Measurements from ENCODE around the gene MYRFL. TPM values are rescaled to one million over a fixed set of nuclear protein-coding genes. Genes with fewer than 3 reads are reported as not detected.
"Not testable (repeated sequence)": the region's sequence is repeated elsewhere in the genome, so short reads cannot be mapped to it uniquely, and the experiment has no call there.

The MYRFL gene
- not detected in 2 replicates for total RNA-seq (2014; rRNA removed; shearing (Covaris generic); ENCODE audit: low replicate concordance)

DNA sequence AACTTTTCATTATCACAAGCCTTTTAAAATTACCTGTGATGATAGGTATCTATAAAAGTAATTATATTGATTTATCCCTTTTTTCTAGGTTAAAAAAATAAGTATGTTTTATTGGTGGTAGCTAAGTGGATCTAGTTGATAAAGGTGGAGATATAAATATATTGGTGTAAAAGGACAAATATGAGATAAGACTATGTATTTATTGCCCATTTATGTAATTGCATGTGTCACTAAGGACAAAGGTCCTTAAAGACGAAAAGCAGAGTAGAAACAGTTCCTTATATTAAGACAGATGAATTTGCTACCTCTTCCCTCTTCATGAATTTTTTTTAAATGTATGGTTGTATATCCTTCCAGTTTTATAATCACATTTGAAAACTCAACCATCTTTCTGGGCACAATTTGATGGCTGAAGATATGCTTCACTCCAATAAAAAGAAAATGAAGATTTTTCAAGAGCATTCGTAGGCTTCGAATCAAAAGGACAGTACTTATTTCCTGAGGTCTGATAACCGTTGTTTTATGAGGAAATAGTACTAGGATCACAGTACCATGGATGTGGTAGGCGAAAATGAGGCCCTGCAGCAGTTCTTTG lies at the start of gene MYRFL:
Gene MYRFL, plus strand, starts transcription at position 262 of the 595 bp plus-strand sequence. Its CDS starts 291 bp downstream, at position 553.
- Histone ChIP-seq H3K36me3 (no peaks in the 10 kb centered on the region), H3K4me3 (no peak within 1 kb of the TSS), H3K9me3 (no peaks in the 10 kb centered on the region), H3K27me3 (0 out of 2 replicates have a peak, but pooled peaks cover 2% of the 10 kb centered on the region)
- no peak for DNase-seq

DNA sequence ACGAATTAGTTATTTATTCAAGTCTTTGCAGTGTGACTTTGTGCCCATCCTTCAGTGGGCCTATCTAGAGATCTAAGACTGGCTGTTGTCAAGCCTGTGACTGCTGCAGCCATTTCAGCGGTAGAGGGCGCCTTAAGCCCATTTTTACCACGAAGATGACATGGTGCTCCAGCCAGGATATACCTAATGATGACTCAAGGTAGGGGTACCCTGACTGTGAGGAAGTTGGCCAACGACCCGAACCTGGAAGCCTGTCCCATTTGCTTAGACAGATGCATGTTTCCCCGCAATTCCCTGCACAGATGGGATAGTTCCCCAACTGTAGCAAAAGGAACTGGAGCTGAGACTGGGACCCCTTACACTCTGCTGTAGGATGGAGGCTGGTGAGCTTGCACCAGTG lies 45.1 kb upstream of the MYRFL start:
- peak; percentile 20 for DNase-seq
- H3K27me3 ChIP-seq, result no peaks in the 10 kb centered on the region
- no peaks in the 10 kb centered on the region for H3K9me3 ChIP-seq
- no peak overlapping the region for H3K4me3 ChIP-seq
- no peaks in the 10 kb centered on the region for H3K36me3 ChIP-seq

DNA sequence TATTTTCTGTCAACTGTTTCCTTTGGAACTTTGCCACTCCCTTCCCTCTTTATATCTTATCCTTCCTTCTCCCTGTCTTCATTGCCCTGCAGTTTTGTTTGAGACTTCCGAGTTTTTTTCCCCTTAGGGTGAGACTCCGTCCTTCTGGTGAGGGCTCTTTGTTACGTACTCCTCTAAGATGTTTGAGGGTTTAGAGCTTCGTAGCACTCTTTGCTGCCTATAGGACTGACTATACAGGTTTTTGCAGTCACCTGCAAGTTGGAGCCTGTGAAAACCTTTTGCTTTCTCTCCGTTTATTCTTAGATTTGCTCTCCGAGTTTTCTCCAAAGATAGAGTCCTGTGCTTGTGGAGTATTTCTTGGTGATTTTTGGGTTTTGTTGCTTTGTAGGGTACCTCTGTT lies 41.7 kb upstream of the MYRFL start:
- Histone ChIP-seq H3K36me3 (no peaks in the 10 kb centered on the region), H3K4me3 (no peak overlapping the region), H3K9me3 (no peaks in the 10 kb centered on the region), H3K27me3 (no peaks in the 10 kb centered on the region)
- DNase-seq, result no peak

DNA sequence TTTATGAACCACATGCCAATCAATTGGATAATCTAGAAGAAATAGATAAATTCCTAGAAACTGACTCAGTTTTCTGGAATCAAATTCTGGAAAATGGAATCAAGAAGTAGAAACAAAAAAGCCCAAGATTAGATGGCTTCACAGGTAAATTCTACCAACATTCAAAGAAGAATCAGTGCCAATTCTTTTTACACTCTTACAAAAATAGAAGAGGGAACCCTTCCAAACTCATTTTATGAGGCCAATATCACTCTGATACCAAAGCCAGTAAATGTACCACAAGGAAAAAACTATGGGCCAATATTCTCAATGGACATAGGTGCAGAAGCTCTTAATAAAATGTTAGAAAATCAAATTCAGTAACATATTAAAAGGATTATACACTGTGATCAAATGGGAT lies 35.7 kb upstream of the MYRFL start:
- DNase-seq, result no peak
- H3K4me3 ChIP-seq, result no peak overlapping the region
- no peaks in the 10 kb centered on the region for H3K27me3 ChIP-seq
- peaks cover 13% of the 10 kb centered on the region; the same call in 1 of the 2 replicates for H3K9me3 ChIP-seq
- H3K36me3 ChIP-seq, result no peaks in the 10 kb centered on the region

DNA sequence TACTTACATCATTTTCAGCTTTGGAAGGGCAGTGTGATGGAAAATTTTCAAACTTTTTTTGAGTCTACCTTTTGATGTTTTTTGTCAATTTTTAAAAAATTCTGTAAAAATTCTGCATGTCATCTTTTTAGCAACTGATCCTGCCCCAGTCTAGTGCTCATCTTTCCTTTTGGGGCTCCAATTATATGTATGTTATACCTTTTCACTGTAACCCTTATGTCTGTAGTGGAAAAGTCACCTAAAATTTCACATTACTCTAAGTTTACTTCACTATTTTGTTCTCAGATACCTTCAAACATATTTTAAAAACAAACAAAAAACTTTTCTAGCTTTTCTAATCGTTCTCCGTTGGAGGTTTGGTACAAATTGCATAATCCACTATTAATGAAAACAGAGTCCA lies 32.5 kb upstream of the MYRFL start:
- Histone ChIP-seq H3K27me3 (no peaks in the 10 kb centered on the region), H3K4me3 (no peak overlapping the region), H3K36me3 (no peaks in the 10 kb centered on the region), H3K9me3 (peaks cover 13% of the 10 kb centered on the region; the same call in 1 of the 2 replicates)
- no peak for DNase-seq

DNA sequence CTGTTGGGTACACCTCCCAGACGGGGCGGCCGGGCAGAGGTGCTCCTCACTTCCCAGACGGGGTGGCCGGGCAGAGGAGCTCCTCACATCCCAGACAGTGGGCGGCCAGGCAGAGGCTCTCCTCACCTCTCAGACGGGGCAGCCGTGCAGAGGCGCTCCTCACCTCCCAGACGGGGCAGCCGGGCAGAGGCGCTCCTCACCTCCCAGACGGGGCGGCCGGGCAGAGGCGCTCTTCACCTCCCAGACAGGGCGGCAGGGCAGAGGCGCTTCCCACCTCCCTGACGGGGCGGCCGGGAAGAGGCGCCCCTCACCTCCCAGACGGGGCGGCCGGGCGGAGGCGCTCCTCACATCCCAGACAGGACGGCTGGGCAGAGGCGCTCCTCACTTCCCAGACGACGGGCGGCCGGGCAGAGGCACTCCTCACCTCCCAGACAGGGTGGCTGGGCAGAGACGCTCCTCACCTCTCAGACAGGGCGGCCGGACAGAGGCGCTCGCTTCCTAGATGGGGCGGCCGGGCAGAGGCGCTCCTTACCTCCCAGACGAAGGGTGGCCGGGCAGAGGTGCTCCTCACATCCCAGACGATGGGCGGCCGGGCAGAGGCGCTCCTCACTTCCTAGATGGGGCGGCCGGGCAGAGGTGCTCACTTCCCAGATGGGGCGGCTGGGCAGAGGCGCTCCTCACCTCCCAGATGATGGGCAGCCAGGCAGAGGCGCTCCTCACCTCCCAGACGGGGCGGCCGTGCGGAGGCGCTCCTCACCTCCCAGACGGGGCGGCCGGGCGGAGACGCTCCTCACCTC lies 17.7 kb upstream of the MYRFL start:
- H3K36me3 ChIP-seq, H3K27me3 ChIP-seq, H3K4me3 ChIP-seq, H3K9me3 ChIP-seq, DNase-seq: not testable (repeated sequence)

DNA sequence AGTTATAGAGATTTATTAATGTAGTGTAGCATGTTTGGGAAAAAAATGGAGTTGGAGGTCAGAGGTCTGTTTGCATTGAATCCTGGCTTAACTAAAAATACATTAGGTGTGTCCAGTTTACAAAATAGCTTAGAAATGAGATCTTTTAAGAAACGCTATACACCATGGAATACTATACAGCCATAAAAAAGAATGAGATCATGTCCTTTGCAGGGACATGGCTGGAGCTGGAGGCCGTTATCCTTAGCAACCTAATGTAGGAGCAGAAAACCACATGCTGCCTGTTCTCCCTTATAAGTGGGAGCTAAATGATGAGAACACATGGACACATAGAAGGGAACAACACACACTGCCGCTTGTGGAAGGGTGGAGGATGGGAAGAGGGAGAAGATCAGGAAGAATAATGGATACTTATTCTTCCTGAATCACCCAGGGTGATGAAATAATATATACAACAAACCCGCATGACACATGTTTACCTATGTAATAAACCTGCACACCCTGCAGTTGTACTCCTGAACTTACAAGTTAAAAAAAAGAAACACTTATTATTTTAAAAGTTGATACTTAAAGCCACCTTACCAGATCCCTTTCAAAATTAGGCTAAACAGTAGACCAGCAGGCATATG lies 14.0 kb upstream of the MYRFL start:
- Histone ChIP-seq H3K9me3 (0 out of 2 replicates have a peak, but pooled peaks cover 2% of the 10 kb centered on the region), H3K36me3 (no peaks in the 10 kb centered on the region), H3K27me3 (no peaks in the 10 kb centered on the region), H3K4me3 (no peak overlapping the region)
- no peak for DNase-seq

DNA sequence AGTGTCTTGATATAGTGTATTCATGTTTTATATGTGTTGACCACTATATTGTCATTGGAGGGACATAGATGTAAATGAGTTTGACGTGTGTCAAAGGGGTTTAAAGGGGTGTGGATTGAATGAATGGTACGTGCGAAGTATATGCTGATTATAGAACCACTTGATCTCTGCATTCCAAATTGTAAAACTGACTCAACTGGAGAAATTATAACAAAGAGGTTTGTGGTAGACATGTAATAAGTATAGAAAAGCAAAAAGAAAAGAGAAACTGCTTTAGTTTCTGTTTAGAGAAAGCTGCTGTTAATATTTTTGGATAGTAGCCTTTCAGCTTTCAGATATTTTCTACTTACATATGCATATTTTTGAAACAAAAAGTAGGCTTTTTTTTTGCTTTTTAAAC lies 8.9 kb upstream of the MYRFL start:
- H3K36me3 ChIP-seq, result no peaks in the 10 kb centered on the region
- H3K9me3 ChIP-seq, result no peaks in the 10 kb centered on the region
- DNase-seq, result no peak
- no peak overlapping the region for H3K4me3 ChIP-seq
- H3K27me3 ChIP-seq, result no peaks in the 10 kb centered on the region

DNA sequence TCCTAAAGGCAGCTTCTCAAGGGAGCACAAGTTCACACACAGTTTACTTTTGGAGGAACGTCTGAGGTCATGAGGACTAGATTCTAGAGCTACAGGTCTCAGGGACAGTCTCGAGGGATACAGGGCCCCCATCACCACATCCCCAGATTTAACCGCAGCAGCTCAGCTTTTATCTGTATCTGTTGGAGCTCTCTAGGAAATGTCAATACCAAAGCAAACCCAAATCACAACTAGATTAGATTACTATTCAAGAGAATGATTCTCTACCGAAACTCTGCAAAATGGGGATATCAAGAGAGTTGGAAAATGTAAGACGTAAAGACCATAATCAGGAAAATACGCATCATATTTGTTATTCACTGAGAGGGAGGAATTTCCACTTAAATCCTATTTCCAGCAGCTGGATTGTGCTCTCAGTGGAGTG lies 4.0 kb upstream of the MYRFL start:
- Histone ChIP-seq H3K27me3 (no peaks in the 10 kb centered on the region), H3K9me3 (no peaks in the 10 kb centered on the region), H3K4me3 (no peak overlapping the region), H3K36me3 (no peaks in the 10 kb centered on the region)
- no peak for DNase-seq

DNA sequence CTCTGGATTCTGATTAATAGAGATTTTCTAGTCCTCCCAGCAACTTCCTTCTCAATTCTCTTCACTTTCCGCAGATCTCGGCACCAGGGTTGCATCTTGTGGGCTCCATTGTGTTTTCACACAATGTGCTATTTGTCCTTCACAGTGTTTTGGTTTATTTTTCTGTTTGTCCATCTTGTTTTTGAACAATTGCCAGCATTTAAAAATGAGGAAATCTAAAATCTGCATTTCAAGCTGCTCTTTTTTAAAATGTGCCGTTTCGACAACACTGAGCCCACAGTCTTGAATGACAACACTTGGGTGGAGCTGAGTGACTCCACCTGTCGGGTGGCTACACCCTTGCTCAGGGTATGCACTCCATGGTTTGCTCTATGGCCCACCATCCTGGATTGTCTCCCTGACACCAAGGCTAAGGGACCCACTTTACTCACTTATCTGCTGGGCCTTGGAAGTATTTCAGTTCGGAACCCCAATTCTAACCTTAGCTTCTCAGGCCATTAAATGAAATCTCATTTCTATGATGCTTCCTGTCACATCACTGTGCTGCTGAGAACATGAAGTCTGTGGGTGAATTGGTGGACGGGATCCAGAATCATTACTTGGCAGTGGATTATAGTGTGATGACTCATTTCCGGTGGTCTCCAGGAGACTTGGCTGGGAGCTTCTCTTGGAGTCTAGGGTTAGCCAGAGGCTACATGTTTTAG lies 3.4 kb upstream of the MYRFL start:
- DNase-seq, result peak; percentile 54
- Histone ChIP-seq H3K36me3 (no peaks in the 10 kb centered on the region), H3K9me3 (no peaks in the 10 kb centered on the region), H3K4me3 (no peak overlapping the region), H3K27me3 (no peaks in the 10 kb centered on the region)

DNA sequence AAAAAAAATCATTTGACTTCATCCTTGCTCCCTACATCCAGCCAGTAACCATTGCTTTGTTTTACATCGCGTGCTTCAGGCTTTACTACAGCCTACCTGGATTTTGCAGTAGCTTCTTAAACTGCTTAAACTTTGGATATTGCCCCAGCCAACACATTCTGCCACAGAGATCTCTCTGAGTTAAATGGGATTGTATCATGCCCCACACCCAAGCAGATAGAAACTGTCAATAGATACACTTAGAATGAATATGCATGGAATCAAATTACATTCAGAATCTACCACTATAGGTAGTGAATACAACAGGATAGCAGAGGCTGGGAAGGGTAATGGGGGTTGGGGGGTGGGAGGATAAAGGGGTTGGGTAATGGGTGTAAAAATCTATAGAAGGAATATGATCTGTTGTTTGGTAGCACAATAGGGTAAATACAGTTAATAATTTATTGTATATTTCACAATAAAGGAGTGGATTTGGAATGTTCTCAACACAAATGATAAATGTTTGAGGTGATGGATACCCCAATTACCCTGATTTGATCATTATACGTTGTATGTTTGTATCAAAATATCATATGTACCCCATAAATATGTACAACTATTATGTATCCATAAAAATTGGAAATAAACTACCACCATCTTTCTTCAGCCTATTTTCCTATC lies 2.7 kb upstream of the MYRFL start:
- DNase-seq, result no peak
- Histone ChIP-seq H3K9me3 (no peaks in the 10 kb centered on the region), H3K4me3 (no peak overlapping the region), H3K27me3 (no peaks in the 10 kb centered on the region), H3K36me3 (no peaks in the 10 kb centered on the region)

DNA sequence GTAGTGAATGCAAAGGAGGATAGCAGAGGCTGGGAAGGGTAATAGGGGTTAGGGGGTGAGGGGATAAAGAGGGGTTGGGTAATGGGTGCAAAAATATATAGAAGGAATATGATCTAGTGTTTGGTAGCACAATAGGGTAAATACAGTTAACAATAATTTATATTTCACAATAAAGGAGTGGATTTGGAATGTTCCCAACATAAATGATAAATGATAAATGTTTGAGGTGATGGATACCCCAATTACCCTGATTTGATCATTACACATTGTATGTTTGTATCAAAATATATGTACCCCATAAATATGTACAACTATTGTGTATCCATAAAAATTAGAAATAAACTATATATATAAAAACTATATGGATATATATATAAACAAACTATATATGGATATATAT lies 999 bp upstream of the MYRFL start:
- Histone ChIP-seq H3K9me3 (no peaks in the 10 kb centered on the region), H3K27me3 (0 out of 2 replicates have a peak, but pooled peaks cover under 1% of the 10 kb centered on the region), H3K4me3 (no peak overlapping the region), H3K36me3 (no peaks in the 10 kb centered on the region)
- no peak for DNase-seq

DNA sequence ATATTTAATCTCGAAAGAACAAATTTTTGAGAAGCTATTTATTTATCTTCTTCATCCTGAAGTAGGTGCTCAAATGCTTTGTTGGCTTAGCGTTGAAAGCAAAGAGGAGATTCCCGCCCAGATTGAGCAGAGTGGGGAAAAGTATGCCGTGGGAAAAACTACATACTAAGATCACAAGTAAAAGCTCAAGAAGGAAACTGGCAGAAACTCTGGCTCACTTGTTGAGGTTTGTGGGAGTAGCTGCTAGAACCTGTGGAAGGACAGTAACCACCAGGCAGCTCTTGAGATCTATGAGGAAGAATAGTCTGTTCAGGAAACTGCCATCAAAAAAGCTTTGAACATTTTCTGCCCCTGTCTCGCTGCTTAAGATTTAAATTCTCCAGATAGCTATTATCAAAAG lies 3.9 kb downstream of the MYRFL start:
- no peak for DNase-seq
- H3K9me3 ChIP-seq, result no peaks in the 10 kb centered on the region
- H3K27me3 ChIP-seq, result peaks cover 2% of the 10 kb centered on the region; the same call in 1 of the 2 replicates
- no peaks in the 10 kb centered on the region for H3K36me3 ChIP-seq
- no peak overlapping the region for H3K4me3 ChIP-seq

DNA sequence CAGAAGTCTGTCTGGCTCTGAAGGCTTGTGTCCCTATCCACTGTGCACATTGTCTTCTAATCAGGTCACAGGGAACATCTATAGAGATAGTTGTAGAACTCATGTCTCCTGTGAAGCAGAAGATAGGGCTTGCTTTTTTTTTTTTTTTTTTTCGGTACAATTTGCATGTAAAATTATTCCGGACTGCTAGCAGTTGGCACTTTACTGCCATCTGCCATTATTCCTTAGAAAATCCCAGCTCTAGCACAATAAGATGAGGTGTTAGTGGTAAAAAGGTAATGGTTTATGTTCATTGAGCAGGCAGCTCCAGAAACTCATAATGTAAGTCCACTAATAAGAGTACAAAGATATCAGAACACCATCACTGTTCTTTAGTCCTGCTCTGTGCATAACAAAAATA lies 8.7 kb downstream of the MYRFL start:
- no peak for DNase-seq
- H3K36me3 ChIP-seq, result no peaks in the 10 kb centered on the region
- no peak overlapping the region for H3K4me3 ChIP-seq
- H3K27me3 ChIP-seq, result peaks cover 2% of the 10 kb centered on the region; the same call in 1 of the 2 replicates
- no peaks in the 10 kb centered on the region for H3K9me3 ChIP-seq

DNA sequence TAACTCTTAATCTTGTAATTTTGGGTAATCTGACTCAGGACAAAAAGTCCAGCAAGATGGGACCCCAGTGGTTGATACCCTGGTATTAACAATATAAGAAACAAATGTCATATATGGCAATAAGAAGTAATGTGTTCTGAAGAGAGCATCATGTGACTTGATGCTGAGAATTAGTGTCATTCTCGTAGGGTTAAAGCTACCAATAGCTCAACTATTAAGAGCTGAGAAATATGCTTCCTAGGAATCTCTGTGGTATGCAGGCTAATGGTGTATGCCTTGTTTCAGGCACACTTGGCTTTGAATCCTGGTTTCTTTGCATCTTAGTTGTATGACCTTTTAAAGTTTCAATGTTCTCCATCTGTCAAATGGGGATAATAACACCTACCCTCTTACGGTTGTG lies 9.1 kb downstream of the MYRFL start:
- Histone ChIP-seq H3K4me3 (no peak overlapping the region), H3K9me3 (no peaks in the 10 kb centered on the region), H3K36me3 (no peaks in the 10 kb centered on the region), H3K27me3 (peaks cover under 1% of the 10 kb centered on the region; the same call in 1 of the 2 replicates)
- no peak for DNase-seq

DNA sequence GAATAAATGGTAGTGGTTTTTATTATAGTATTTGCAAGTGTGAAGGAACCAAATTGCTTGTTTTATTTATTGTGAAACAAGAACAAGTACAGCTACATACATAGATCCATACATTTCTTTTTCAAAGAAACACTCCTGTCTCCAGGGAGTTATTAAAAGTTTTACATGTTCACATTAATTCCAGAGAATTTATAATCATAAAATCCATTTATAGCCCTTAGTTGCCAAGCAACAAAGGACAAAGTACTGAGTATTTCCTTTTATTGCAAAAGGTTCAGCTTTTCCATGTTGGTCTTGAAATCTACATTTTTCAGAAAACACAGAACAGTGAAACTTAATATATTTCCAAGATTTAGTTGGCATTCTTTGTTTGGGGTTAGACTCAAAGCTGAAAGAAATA lies 9.5 kb downstream of the MYRFL start:
- Histone ChIP-seq H3K9me3 (no peaks in the 10 kb centered on the region), H3K36me3 (no peaks in the 10 kb centered on the region), H3K4me3 (no peak overlapping the region), H3K27me3 (no peaks in the 10 kb centered on the region; the same call in 1 of the 2 replicates)
- no peak for DNase-seq
